Fibroblast of mammary gland (primary cell): ENCODE measurements around the gene PRRG1.

Experiments
- DNase-seq: peaks from one replicate; pipeline ENCODE4 v3.0.0-alpha.2; 2010; ENCODE audit warnings: low read depth
- H3K4me3 ChIP-seq: 2 replicates; pipeline ENCODE4 v1.5.1; 2011; ENCODE audit warnings: low read depth, mild to moderate bottlenecking, low read length, moderate library complexity; ENCODE audit not compliant: control insufficient read depth
- CTCF ChIP-seq: conservative IDR thresholded peaks from 2 replicates; pipeline ENCODE4 v1.5.1; 2011; ENCODE audit warnings: low read depth, low read length, inconsistent platforms; ENCODE audit not compliant: control insufficient read depth, insufficient read depth

The PRRG1 gene

DNA sequence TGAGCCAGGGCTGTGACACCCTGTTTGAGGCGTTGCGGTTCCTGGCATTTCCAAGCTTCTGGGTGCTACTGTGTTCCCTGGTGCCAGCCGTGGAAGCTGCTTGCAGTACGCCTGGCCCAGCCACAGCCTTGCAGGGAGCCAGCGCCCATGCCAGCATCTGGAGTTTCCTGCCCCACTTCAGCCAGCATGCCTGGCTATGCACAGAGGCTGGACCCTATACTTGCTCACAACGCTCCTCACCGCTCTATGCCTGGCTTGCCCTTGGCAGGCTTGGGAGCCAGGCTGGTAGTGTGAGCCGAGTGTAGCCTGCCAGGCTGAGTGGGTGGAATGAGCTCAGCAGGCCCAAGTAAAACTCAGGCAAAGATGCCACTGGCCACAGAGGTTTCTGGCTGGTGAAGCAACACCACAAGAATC is 22.4 kb downstream of the PRRG1 start:
- TF ChIP-seq CTCF, result no peak
- peak; percentile 23 for DNase-seq
- H3K4me3 ChIP-seq, result no peak overlapping the region

GRCh38 chrX:37378404-37378803 is 29.2 kb downstream of the PRRG1 start:
- no peak overlapping the region for H3K4me3 ChIP-seq
- peak; percentile 79 for DNase-seq
- no peak for TF ChIP-seq CTCF

DNA sequence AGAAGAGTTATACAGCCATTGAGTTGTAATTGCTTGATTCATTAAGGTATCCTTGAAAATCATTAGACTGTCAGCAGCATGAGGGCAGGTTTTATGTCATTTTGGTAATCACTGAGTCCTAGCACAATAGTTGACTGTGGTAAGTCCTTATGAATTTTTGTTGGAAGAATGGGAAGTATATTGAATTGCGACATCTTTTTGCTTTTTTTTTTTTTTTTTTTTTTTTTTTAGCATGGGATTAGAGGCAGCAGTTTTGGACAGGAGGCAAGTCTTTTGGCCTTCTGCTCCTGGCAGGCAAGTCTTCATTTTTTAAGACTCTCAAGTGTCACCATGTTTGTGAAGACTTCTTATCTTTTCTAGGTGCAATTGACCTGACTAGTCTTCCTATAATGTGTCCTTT is 29.7 kb downstream of the PRRG1 start:
- DNase-seq, result no peak
- no peak for TF ChIP-seq CTCF
- no peak overlapping the region for H3K4me3 ChIP-seq

DNA sequence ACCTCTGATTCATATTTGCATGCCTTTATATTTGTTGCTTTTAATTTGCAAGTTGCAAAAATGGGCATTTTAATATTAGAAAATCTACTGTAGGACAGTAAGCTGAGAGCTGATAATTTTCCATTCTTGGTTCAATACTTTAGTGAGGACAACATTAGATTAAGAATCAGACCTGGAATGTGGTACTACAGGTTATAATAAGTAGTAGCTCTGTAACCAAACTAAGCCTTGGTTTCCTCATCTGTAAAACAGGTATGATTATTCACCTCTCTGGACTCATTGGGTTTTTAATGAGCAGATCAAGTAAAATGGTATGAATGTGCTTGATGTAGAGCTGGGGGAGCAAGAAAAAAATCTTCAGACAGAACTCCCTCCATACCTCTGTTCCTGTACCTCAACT is 31.1 kb downstream of the PRRG1 start:
- TF ChIP-seq CTCF, result no peak
- no peak overlapping the region for H3K4me3 ChIP-seq
- DNase-seq, result no peak

GRCh38 chrX:37380924-37381323 is 31.8 kb downstream of the PRRG1 start:
- no peak overlapping the region for H3K4me3 ChIP-seq
- DNase-seq, result peak; percentile 78
- no peak for TF ChIP-seq CTCF

DNA sequence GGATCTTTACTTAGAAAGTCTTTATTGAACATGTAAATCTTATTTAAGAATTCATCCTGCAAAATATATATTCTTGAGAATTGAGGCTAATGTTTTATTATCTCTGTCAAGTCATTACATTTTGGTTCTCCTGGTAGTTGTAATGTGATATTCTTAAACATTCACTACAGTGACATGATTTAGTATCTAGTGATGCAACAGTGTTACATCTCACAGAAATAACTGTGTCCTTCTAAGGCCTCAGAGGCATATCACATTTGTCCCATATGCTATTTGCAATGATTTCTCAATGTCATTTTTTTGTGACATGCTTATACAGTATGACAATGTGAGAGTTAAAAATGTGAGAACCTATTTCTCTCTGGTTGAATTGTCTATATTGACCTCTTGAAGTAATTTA is 34.1 kb downstream of the PRRG1 start:
- peak; percentile 41 for DNase-seq
- H3K4me3 ChIP-seq, result no peak overlapping the region
- TF ChIP-seq CTCF, result no peak

DNA sequence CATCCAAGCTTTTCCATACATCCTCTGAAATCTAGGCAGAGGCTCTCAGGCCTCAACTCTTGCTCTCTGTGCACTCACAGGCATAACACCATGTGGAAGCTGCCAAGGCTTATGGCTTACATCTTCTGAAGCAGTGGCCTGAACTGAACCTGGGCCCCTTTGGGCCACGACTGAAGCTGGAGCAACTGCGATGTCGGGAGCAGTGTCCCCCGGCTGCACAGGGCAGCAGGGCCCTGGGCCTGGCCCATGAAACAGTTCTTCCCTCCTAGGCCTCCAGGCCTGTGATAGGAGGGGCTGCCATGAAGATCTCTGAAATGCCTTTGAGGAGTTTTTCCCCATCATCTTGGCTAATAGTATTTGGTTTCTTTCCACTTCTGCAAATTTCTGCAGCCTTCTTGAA is 39.2 kb downstream of the PRRG1 start:
- DNase-seq, result no peak
- TF ChIP-seq CTCF, result no peak

More for the DNA sequence above, 39.2 kb downstream of the PRRG1 start:
- no peak overlapping the region for H3K4me3 ChIP-seq
